Stimulated activated CD8-positive, alpha-beta memory T cell treated with anti-CD3 and anti-CD28 coated beads, Interleukin-4, amount 100 ng/mL, for 4 hours (primary cell): ENCODE results near the gene EIF3J.
"Not testable (repeated sequence)": the region's sequence is repeated elsewhere in the genome, so short reads cannot be mapped to it uniquely, and the experiment has no call there.

Experiments
- DNase-seq, 2 donors: peaks; one replicate each; pipeline ENCODE4 v3.0.0-alpha.2; 2020; ENCODE audit warnings: low read depth in 2 of 2, low spot score in 1 of 2

The EIF3J gene

DNA sequence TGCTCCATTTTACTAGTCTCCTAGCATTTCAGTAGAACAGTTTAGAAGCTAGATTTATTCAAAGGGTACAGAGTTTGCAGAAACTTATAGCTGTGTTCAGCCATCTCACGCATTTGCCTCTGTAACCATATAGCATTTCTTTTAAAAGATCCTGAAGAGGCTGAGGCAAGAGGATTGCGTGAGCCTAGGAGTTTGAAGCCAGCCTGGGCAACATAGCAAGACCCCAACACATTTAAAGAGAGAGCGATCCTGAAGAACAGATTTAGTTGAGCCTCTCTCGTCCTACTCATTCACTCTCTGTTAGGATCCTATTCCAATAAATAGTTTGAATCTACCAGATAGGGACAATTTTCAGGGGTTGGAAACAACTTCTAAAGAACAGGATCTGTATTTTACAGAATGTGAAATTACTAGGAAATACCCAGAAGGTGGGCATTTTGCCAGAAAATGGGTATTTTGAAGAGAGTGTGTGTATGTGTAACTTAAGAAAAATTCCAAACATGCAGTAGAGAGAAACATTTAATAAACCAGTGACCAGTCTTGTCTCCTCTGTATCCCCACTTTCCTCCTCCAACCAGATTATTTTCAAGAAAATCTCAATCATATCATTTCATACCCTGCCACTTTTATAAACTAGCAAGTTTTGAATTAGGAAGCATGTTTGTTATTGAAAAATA, 4.5 kb downstream of the EIF3J start:
- no peak for DNase-seq

DNA sequence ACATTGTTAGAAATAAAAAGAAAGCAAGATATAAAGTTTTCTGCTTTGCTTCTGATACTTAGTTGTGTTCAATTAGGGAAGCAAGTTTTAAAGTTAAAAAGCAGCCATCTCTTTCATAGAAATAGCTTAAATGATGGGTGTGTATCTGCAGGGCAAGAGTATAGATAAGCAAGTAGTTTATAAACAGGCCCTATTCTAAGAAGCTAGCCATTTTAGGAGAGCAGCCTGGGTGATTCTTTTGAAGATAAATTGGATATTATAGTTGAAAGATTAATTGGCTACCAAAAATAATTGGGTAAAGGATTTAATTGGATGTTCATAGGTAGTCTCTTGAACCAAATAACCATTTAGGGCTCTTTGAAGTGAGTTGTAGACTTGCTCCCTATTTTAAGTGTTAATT, 5.6 kb downstream of the EIF3J start:
- DNase-seq: no peak

DNA sequence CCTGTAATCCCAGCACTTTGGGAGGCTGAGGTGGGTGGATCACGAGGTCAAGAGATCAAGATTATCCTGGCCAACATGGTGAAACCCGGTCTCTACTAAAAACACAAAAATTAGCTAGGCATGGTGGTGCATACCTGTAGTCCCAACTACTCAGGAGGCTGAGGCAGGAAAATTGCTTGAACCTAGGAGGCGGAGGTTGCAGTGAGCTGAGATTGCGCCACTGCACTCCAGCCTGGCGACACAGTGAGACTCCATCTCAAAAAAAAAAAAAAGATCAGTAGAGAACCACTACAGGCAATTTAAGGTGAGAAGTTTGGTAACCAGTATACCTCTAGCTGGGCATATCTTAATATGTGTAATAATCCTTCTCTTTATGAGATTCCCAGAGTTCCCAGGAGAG, 7.8 kb downstream of the EIF3J start:
- DNase-seq: not testable (repeated sequence)

DNA sequence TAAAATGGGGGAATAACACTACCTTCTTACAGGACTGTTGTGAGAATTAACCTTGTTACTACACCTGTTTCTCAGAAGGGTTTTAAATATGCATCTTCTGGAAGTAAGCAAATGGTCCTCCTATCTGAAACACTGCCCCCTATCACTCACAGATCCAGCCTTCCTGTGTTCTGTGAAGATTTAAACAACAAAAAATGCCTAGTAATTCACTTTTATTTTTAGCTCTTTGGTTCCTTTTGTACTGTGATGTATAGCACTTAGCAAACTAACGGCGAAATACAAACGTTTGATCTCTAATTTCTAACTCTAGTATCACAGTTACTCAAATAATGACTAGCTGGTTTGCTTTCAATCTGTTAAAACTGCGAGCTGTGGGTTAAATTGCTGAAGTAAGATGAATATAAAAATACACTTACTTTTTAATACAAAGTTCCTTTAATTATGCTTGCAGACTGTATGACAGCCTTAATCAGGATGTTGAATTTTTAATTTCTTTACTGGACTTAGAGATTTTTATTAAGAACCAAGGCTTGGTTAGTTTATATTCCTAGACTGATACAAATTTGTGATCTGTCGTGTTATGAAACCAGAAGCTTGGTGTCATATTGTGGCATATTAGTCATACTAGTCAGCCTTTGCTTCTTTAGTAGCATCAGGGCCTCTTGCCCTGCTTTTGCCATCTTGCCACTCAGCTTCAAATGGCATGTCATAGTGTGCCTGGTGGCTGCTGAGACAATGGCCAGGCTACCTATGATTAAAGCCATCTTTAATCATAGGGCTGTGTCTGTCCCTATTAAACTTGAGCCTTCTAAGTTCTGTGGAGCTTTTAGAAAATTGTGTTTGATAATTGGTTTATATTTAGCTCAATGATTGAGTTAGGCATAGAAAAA, 9.2 kb downstream of the EIF3J start:
- DNase-seq: no peak

DNA sequence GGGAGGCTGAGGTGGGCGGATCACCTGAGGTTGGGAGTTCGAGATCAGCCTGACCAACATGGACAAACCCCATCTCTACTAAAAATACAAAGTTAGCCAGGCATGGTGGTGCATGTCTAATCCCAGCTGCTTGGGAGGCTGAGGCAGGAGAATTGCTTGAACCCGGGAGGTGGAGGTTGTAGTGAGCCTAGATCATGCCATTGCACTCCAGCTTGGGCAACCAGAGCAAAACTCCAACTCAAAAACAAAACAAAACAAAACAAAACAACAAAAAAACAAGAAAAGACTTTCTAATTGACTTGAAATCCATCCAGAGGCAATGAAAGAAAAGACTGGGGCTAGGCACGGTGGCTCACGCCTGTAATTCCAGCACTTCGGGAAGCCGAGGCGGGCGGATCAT, 12.2 kb downstream of the EIF3J start:
- not testable (repeated sequence) for DNase-seq

DNA sequence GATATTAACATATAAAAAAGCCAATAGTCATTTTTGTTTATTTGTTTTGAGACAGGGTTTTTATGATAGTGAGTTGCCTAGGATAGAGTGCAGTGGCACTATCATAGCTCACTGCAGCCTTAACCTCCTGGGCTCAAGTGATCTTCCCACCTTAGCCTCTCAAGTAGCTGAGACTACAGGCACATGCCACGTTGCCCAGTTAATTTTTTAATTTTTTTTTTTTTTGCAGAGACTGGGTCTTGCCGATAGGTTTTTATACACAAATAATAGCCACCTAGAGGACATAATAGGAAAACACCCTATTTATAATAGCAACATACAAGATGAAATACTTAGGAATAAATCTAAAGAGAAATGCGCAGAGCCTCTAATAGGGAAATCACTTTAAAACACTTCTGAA, 13.3 kb downstream of the EIF3J start:
- DNase-seq: no peak

DNA sequence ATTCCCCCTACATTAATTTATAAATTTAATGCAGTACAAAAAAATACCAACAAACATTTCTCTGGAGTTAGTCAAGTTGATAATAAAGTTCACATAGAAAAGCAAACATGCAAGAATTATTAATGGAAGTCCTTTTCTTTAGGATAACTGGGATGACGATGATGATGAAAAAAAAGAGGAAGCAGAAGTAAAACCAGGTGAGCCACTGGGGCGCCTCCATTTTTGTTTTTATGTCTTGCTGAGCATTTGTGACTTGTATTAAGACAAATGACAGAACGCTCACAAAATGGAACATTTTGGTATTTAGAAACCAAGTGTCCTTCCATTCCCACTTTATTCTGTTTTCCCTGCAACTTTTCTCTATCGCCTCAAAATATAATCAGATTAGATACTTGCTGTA, 13.8 kb downstream of the EIF3J start:
- DNase-seq: no peak

DNA sequence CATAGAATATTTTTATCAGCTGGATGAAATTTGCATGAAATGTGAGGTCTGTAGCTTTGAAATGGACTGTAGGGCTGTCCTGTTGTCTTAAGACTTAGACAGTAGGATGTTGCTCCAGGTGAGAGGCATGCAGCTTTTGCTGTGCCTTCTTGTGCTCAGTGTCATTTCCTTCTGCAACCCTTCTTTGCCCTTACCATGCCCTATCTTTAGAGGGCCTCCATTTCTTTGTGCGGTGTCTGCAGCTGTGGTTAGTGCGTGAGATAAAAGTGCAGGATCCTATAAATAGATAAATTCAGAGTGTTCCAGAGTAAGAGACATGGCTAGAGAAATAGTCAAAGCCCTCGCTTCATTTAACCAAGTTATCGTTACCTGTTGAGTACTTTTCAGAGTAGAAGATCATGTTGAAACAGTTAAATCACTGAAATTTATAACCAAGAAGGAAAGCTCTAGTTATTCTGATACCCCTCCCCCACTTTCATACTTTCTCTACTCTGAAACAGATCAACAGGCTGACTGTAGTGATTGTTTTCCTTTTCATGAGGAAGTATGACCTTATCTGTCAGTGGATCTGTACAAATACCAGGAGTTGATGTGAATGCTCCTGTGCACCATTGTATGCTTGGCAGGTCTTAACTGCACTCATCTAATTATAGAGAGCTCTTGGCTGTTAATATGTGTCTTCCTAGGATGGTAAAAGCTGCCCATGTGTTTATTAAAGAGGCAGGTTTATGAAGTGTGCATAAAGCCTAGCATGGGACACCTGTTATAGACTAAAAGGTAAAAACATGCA, 18.2 kb downstream of the EIF3J start:
- DNase-seq: no peak

DNA sequence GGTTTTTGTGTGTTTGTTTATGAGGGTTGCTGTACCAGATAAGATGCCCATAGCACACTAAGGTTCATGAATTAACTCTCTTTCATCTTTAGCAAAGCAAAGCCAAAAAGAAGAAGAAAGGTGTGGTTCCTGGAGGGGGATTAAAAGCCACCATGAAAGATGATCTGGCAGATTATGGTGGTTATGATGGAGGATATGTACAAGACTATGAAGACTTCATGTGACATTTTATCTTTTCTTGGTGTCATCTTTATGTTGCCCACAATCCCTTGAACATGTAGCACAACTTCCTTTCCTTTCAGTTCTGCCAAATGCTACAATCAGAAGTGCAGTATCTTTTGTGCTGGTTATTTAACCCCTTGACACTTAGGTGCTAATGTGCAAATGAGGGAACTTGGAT, 24.0 kb downstream of the EIF3J start:
- not testable (repeated sequence) for DNase-seq

DNA sequence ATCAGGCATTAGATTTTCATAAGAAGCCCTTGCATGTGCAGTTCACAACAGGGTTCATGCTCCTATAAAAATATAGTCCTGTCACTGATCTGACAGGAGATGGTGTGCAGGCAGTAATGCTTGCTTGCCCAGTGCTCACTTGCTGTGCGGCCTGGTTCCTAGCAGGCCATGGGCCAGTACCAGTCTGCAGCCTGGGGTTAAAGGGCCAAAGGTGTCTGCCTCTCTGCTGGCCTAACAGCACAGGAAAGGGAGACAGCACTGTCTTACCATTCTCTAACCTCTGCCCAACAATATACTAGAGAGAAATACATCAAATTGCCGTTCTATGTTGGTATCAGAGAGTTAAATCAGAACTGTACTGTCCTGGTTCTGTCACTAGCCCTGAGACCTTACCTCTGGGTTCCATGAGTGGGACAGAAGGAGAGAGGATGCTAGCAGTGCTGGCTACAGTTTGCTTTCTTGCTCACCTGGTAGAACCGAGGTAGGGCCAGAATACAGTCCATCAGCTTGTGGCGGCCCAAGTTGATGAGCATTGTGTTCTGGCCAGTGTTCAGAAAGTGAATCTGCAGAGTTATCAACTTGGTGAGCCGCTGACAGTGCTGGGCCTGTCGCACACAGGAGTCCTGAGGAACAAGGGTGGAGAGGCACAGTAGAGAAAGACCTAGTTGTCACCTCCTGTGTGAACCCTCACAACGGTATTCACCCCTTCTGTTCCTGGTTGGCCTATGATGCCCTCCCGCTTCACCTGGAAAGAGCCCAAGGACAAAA, 28.6 kb downstream of the EIF3J start:
- no peak for DNase-seq

DNA sequence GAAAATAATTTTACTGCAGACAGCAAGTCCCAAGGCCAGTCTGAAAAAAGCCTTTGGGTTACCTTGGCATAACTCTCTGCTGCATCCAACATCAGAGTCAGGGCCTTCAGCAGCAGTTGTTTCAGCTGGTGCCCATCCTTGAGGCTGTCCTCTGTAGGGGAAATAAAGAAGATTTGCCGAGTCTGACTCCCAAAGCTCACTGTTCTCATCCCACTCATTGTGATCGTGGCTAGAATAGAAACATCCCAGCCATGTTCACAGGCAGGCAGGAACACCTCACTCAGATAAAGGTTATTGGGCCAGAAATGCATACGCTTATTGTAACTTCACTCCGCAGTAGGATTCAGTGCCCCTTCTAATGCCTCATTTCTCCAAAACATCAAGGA, 29.2 kb downstream of the EIF3J start:
- DNase-seq: no peak

DNA sequence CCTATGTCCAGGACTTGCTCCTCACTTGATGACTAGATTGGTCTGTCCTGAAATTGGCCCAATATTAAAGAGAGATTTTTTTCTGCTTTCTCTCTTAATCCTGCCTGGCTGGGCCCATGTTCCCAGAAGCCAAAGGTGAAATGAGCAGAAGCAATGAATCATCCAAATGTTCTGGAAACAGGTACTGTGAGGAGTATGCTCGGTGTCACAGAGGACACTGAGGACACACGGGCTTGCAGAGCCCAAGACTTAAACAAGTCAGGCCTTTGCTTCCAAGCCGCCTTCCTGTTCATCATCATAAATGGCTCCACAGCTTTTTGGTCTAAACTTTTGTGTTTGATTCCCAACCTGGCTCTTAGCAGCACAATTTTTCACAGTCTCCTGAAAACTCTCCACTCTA, 31.4 kb downstream of the EIF3J start:
- DNase-seq: no peak

DNA sequence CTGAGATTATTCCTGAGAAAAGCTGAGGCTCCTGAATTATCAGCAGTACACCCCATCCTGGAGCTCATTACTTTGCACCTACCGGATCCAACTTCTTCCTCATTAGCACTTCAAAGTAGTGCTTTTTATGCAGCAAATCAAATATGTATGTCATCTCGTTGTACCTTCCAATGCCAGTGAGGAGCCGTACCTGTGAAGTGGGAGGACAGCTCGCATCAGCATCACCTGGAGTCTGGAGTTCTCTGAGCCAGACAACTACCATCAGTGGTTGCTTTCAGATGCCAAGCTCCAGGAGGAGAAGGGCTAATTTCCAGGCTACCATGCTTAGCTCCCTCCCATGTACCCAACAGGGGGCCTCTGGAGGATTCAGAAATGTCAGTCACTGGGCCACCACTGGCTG, 32.4 kb downstream of the EIF3J start:
- no peak for DNase-seq

DNA sequence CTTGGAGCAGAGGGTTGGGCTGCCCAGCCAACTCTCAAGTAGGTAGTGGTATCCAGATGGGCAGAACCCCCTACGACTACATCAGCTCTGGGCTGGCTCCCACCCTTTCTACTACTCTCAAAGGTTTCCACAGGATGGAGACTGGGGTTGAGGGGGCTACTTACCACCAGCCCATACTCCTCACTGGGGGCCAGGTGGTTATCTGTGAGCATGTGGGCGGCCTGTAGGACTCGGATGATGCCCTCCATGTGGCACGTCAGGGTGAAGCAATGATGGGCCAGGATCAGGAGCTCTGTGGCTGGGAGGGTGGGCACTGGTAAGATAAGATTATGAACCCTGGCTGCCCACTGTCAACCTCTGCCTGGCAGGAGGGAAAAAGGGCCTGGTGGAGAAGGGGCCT, 33.4 kb downstream of the EIF3J start:
- DNase-seq: no peak

DNA sequence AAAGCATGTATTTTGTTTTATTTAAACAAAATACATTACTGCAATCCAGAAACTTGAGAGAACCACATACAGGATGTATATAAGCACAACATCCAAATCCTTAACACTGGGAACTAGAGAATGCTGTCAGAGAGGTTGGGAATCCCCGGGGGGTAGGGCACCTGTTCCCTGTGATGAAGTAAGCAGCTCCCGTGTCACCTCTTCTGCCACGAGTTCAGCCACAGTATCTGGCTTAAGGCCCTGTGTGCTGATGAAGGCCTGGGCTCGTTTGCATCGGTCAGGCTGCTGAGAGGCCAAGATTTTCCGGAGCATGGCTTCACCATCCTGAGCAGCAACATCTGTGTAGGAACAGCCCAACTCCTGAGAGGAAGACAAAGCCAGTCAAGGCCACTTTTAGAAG, 36.4 kb downstream of the EIF3J start:
- no peak for DNase-seq

DNA sequence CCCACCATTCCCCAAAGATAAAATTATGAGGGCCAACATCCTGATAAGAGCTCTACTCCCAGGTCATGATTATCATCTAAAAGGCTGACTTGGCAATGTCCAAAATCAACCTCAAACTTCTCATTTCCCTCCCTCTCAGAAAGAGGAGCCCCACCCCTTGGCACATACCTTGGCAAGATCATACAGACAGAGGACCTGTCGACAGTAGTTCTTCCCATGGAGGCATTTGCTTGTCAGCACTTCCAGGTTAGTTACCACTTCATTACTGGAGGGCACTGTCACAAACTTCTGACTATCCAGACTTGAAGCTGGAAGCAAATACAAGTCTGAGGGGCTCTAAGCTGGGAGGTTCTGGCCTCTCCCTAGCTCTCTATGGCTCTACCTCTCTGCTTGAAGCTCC, 37.8 kb downstream of the EIF3J start:
- DNase-seq: no peak

DNA sequence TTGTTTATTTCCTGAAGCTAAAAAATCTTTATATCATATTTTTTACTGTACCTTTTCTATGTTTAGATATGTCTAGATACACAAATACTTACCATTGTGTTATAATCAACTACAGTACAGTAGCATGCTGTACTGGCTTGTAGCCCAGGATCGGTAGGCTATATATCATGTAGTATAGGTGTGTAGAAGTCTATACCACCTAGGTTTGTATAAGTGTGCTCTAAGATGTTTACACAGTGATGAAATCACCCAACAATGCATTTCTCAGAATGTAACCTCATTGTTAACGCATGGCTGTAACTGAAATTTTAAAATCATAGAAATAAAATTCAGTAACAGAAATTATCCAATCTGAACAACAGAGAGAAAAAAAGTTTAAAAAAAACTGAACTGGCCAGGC, 43.2 kb downstream of the EIF3J start:
- no peak for DNase-seq

DNA sequence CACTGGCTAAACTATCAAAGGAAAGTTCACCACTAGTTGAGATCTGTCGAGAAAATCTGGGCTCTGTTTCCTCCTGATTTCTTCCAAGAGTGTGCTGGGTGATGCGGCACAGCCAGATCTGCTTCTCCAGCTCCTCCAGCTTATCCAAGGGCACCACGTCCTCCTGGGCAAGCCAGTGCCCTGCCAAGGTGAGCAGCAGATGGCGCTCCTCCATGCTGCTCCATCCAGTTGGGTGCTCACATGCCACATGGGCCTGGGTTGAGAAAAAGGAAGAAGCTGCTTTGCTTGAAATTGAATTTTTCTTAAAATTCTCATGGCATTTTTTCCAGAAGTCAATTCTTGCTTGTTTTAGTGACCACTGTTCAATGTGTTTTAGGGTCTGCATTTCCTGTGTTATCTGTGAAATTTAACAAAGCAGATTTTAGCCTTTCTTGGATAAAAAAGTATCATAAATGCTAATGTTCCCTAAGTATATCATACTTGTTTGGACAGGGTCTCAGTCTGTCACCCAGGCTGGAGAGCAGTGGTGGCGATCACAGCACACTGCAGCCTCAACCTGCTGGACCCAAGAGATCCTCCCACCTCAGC, 47.3 kb downstream of the EIF3J start:
- DNase-seq: peak; percentile 14 to 24

DNA sequence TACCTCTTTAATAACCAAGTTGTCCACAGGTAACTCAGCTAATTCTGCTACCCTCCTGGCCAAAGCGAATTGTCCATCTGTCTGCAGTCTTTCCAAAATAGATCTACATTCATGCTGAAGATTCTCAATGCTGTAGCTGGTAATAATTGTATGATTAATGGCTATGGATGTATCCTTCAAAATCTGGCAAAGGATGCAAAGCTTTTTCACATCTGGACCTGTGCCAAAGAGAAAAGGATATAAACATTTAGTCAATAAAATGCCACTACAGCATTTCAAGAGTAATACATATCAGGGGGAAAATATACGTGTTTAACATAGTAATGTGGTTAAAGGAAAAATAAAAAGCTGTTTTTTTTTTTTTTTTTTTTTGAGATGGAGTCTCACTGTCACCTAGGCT, 48.7 kb downstream of the EIF3J start:
- no peak for DNase-seq

DNA sequence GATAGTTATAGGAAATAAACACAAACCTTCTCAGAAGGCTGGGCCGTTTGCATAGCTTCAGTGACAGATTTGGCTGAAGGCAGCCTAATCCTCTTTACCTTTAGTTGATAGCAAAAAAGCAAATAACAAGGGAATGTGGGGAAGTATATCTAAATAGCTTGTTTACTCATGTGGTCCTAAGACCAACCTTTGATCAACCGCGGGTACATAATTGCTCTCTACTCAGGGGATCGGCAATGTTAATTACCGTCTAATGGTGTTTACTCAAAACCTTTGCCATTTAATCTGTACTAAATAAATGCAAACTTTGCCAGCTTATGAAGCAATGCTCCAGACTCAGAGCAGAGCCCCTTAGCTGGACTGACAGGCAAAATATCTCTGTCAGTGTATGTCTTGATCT, 51.6 kb downstream of the EIF3J start:
- DNase-seq: no peak

DNA sequence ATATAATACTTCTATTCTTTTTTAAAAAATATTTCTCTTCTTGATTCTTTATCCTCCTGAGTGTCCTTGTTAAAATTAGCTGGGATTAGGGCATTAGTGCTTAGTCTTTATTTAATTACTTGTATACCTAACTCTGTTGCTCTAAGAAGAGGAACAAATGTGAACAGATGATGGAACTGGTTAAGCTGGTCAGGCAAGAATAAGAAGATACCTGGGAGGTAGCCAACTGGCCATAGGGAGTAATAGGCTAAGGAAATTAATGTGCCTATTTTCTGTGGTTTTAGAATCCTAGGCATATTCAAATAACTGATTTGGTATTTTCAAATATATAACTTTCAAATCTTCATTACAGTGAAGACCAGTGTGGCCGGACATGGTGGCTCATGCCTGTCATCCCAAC, 54.4 kb downstream of the EIF3J start:
- DNase-seq: no peak
